Naive thymus-derived CD4-positive, alpha-beta T cell (primary cell): Measurements from ENCODE around the gene STX4. TPM values are rescaled to one million over a fixed set of nuclear protein-coding genes. Genes with fewer than 3 reads are reported as not detected.

Experiments
- ATAC-seq: fragments of 150-1000 bp; cut with Tn5 transposase; 2 replicates; pipeline ENCODE4 v1.10.0; 2021; ENCODE audit warnings: mild to moderate bottlenecking, moderate library complexity
- CTCF ChIA-PET: fragments of 350-600 bp; sonication (Branson Sonifier 250); formaldehyde crosslinking; loops from one replicate; lab custom pipeline; 2021; ENCODE audit warnings: antibody characterized with exemption; lab: Charles Lee
- POLR2A ChIA-PET: fragments of 350-600 bp; sonication (Branson Sonifier 250); formaldehyde crosslinking; loops from one replicate; lab custom pipeline; 2021; ENCODE audit warnings: antibody characterized with exemption, inconsistent platforms; lab: Charles Lee
- DNase-seq, 9 donors: peaks; one replicate each; pipeline versions ENCODE4 v3.0.0 to v3.0.0-alpha.2; 2020 to 2022; ENCODE audit warnings: mixed read lengths in 1 of 9
- H3K27ac ChIP-seq: one replicate; pipeline ENCODE4 v1.7.0; 2013; ENCODE audit warnings: mild to moderate bottlenecking, low read depth, low read length, moderate library complexity
- H3K27me3 ChIP-seq, 2 donors: one replicate each; pipeline ENCODE4 v1.7.0; 2013; ENCODE audit warnings: low read length in 2 of 2, mild to moderate bottlenecking in 2 of 2, moderate library complexity in 2 of 2; ENCODE audit not compliant: control insufficient read depth in 2 of 2, insufficient read depth in 2 of 2
- H3K36me3 ChIP-seq, 3 experiments: 1 replicate in 2 of 3; 2 replicates in 1 of 3; pipeline ENCODE4 v1.7.0; 2013; ENCODE audit warnings: low read length in 3 of 3, mild to moderate bottlenecking in 3 of 3, moderate library complexity in 1 of 3; ENCODE audit not compliant: insufficient read depth in 3 of 3, control insufficient read depth in 2 of 3
- H3K4me1 ChIP-seq, 2 donors: one replicate each; pipeline ENCODE4 v1.7.0; 2013; ENCODE audit warnings: low read length in 2 of 2, mild to moderate bottlenecking in 2 of 2, moderate library complexity in 1 of 2; ENCODE audit not compliant: control insufficient read depth in 2 of 2, insufficient read depth in 2 of 2
- H3K4me3 ChIP-seq: 2 replicates; pipeline ENCODE4 v1.7.0; 2013; ENCODE audit warnings: mild to moderate bottlenecking, low read length
- H3K9me3 ChIP-seq, 3 experiments: 1 replicate in 2 of 3; 2 replicates in 1 of 3; pipeline ENCODE4 v1.7.0; 2013; ENCODE audit warnings: low read length in 3 of 3; ENCODE audit not compliant: control insufficient read depth in 2 of 3
- H3K27ac Mint-ChIP-seq, 9 donors: one replicate each; pipeline ENCODE4 v1.8.0; 2020 to 2022; ENCODE audit warnings: mixed read lengths in 9 of 9, mild to moderate bottlenecking in 8 of 9, moderate library complexity in 5 of 9, inconsistent platforms in 2 of 9
- H3K27me3 Mint-ChIP-seq, 5 donors: one replicate each; pipeline ENCODE4 v1.8.0; 2021 to 2022; ENCODE audit warnings: mixed read lengths in 5 of 5, mild to moderate bottlenecking in 1 of 5
- H3K36me3 Mint-ChIP-seq, 5 donors: one replicate each; pipeline ENCODE4 v1.8.0; 2020 to 2022; ENCODE audit warnings: mixed read lengths in 5 of 5, mild to moderate bottlenecking in 3 of 5, inconsistent platforms in 1 of 5
- H3K4me1 Mint-ChIP-seq, 7 donors: one replicate each; pipeline ENCODE4 v1.8.0; 2020 to 2022; ENCODE audit warnings: mixed read lengths in 7 of 7, mild to moderate bottlenecking in 3 of 7, inconsistent platforms in 1 of 7
- H3K4me3 Mint-ChIP-seq, 10 donors: one replicate each; pipeline ENCODE4 v1.8.0; 2020 to 2022; ENCODE audit warnings: mild to moderate bottlenecking in 10 of 10, mixed read lengths in 10 of 10, moderate library complexity in 6 of 10, inconsistent platforms in 2 of 10
- H3K9me3 Mint-ChIP-seq, 11 donors: one replicate each; pipeline ENCODE4 v1.8.0; 2020 to 2022; ENCODE audit warnings: mixed read lengths in 11 of 11, mild to moderate bottlenecking in 4 of 11, inconsistent platforms in 1 of 11, moderate library complexity in 1 of 11
- intact Hi-C, 2 donors: fragments of 100-400 bp; cut with micrococcal nuclease; formaldehyde crosslinking; loops; one replicate each; pipeline ENCODE4 v1.15.1; 2023
- polyA plus RNA-seq, 2 donors: library from polyadenylated mRNA; unstranded; fragments of 300-500 nt; fragmentation: Illumina TruSeq; gene quantifications; one replicate each; pipeline ENCODE4 v1.2.3, GENCODE V29; 2021
- total RNA-seq, 6 experiments: library from RNA in 5 of 6; stranded (reverse) in 5 of 6; gene quantifications; 1 replicate in 5 of 6; 2 replicates in 1 of 6; pipeline ENCODE4 v1.2.3 and lab custom pipeline; 2021 to 2026

The STX4 gene
- total and polyA plus RNA-seq, 7 experiments from 2014 or later = 23.1 to 114 (median 84.0) TPM

DNA sequence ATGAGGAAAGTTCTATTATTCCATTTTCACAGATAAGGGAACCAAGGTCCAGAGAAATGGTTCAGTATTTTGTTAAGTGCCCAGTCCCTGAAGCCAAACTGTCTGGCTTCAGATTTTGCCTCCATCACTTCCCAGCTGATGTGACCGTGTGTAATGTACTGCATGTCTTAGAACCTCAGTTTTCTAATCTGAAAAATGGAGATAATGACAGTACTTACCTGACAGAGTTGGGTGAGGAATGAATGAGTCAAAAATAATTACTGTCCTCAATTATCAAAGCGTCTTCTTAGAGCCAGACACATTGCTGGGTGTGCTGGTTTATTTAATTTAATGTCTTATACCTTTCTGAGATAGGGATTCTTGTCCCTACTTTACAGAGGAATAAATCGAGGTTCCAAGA lies 34.0 kb downstream of the STX4 start:
- H3K36me3 ChIP-seq = no peaks in the 10 kb centered on the region
- no peak for ATAC-seq
- Mint-ChIP-seq H3K27me3 (no peaks in the 10 kb centered on the region), H3K4me3 (no peak overlapping the region), H3K9me3 (peaks cover 0 to 1% (median 0%) of the 10 kb centered on the region in 11 donors), H3K27ac (peak overlapping the region in 2 of 9 donors; percentile 31 to 73), H3K4me1 (peaks cover 38 to 63% (median 51%) of the 10 kb centered on the region in 7 donors), H3K36me3 (peaks cover 0 to 13% (median 4%) of the 10 kb centered on the region in 5 donors)
- no peak for DNase-seq
- ChIA-PET POLR2A (interaction anchor here (1.2 kb wide), 1 partner anchor 75 kb away, joined by 4 read pairs; no protein-coding TSS in a partner anchor), CTCF (no interaction called here)
- H3K9me3 ChIP-seq = no peaks in the 10 kb centered on the region
- H3K27ac ChIP-seq = no peak overlapping the region
- no peaks in the 10 kb centered on the region for H3K27me3 ChIP-seq
- no peak overlapping the region for H3K4me3 ChIP-seq
- H3K4me1 ChIP-seq = peaks cover 24 to 41% of the 10 kb centered on the region in 2 donors
- intact Hi-C loops = loop anchor here in 1 of 2 donors (2.0 kb wide), 1 partner anchor 17 kb away; no protein-coding TSS in a partner anchor

DNA sequence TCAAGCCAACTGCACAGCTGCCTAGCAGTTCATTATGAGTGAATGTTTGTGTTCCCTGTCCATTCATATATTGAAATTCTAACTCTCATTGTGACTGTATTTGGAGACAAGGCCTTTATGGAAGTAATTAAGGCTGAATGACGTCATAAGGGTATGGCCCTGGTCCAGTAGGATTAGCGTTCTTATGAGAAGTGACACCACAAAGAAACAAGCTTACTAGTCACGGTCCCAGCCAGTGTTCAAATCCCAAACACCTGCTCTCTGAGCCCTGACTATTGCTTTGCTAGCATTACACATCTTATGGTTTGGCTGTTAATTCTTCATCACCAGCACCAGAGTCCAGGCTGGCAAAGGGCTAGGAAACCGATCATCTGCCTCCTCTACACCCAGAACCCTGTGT lies 38.5 kb downstream of the STX4 start:
- ChIA-PET POLR2A (interaction anchor here (0.8 to 2.7 kb wide), 2 partner anchors 33 to 37 kb away, joined by 3 to 29 read pairs; partner anchors contain the start of gene STX4), CTCF (interaction anchor here (0.6 kb wide), 1 partner anchor 132 kb away, joined by 5 read pairs; no protein-coding TSS in a partner anchor)
- H3K27ac ChIP-seq = peak overlapping the region; percentile 91
- H3K27me3 ChIP-seq = no peaks in the 10 kb centered on the region
- peak overlapping the region; percentile 85 to 99 (median 96) for H3K4me3 Mint-ChIP-seq
- ATAC-seq = no peak
- no peak for DNase-seq
- H3K4me1 ChIP-seq = peaks cover 9 to 18% of the 10 kb centered on the region in 2 donors
- intact Hi-C loops = loop anchor here (2.0 to 5.0 kb wide), 3 partner anchors 260 to 640 kb away; partner anchors contain the start of gene PRR14 (in 1 of the 2)
- H3K27ac Mint-ChIP-seq = peak overlapping the region; percentile 75 to 98 (median 90)
- H3K36me3 Mint-ChIP-seq = peaks cover 0 to 8% (median 0%) of the 10 kb centered on the region in 5 donors
- no peaks in the 10 kb centered on the region for H3K27me3 Mint-ChIP-seq
- H3K4me1 Mint-ChIP-seq = peaks cover 31 to 53% (median 35%) of the 10 kb centered on the region in 7 donors
- H3K9me3 ChIP-seq = no peaks in the 10 kb centered on the region
- H3K4me3 ChIP-seq = peak overlapping the region; percentile 89
- H3K9me3 Mint-ChIP-seq = peaks cover 0 to 1% (median 0%) of the 10 kb centered on the region in 11 donors
- peaks cover 0 to 15% (median 0%) of the 10 kb centered on the region in 3 experiments for H3K36me3 ChIP-seq

DNA sequence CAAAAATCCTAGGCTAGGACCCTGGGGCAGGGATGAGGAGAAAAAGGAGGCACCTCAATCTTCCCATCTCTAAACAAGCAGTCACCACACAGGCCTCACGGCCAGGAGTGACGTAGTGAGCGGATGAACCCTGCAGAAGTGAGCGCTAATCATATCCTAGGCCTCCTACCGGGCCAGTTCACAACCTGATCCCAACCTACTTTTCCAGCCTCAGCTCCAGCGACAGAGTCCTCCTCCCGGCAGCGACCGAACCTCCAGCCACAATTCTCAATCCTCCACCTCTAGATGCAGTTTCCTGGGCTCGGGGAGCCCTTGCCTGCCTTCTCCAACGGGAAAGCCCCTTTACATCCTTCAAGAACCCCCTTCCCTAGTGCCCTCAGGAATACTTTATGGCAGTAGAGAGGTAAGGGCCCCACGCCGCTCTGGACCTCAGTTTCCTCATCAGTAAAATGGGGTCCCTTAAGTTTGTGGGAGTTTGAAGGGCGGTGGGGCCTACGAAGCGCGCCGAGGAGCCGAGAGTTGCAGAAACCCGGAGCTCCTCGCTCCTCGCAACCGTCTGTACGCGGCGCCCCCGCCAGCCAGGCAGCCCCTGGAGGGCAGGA lies 39.3 kb downstream of the STX4 start:
- Mint-ChIP-seq H3K4me1 (peaks cover 30 to 49% (median 34%) of the 10 kb centered on the region in 7 donors), H3K36me3 (peaks cover 0 to 12% (median 3%) of the 10 kb centered on the region in 5 donors), H3K27me3 (no peaks in the 10 kb centered on the region), H3K27ac (peak overlapping the region; percentile 75 to 98 (median 90)), H3K4me3 (peak overlapping the region; percentile 85 to 99 (median 96)), H3K9me3 (peaks cover 0 to 1% (median 0%) of the 10 kb centered on the region in 11 donors)
- Histone ChIP-seq H3K27me3 (no peaks in the 10 kb centered on the region), H3K4me3 (peak overlapping the region; percentile 89), H3K27ac (peak overlapping the region; percentile 91), H3K36me3 (peaks cover 0 to 23% (median 4%) of the 10 kb centered on the region in 3 experiments), H3K9me3 (no peaks in the 10 kb centered on the region), H3K4me1 (peaks cover 9 to 18% of the 10 kb centered on the region in 2 donors)
- ATAC-seq (no peak), DNase-seq (peak in 5 of 9 donors; percentile 11 to 37 (median 18))
- ChIA-PET POLR2A (interaction anchor here (0.9 to 3.9 kb wide), 9 partner anchors 13 to 170 kb away, joined by 3 to 49 read pairs (median 23); partner anchors contain the start of genes FUS, KAT8, SETD1A and STX4), CTCF (interaction anchor here (0.6 to 1.9 kb wide), 2 partner anchors 47 to 70 kb away, joined by 3 to 10 read pairs; no protein-coding TSS in a partner anchor)
- intact Hi-C loops = loop anchor here (2.0 to 5.0 kb wide), 3 partner anchors 260 to 640 kb away; partner anchors contain the start of gene PRR14 (in 1 of the 2)

DNA sequence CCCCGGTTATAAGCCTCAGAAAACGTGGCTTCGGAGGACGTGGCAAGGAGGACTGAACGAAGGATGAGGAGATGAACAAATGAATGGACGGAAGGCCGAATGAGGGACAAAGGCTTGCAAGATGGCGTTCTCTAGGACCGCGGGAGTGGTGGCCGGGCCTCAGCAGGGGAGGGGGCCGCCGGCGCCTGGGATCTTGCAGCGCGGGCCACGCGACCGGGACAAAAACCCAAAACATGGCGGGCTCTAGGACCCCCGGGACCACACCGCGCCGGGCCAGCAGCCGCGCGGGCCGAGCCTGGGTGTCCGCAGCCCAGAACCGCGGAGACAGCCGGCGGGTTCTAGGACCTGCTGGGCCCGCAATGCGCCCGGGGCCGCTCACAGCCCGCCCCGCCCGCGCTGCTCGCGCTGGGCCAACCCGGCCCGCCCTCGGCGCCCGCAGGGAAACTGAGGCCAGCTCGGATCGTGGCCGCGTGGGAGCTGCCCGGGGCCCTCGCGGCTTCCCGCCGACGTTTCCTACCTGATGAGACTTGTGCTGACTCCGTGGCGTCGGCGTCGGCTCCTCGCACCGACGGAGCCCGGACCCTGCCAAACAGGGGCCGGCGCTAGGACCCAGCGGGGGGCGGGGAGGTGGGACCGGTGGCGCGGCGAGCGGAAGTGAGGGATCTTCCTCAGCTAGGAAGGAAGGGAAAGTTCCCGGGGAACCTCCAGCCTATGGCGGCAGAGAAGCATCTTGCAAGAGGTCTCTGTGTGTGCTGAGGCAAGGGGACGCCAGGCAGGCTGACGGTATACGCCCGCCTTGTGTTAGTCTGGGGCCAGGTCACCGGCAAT lies 40.0 kb downstream of the STX4 start:
- H3K36me3 Mint-ChIP-seq = peaks cover 0 to 20% (median 7%) of the 10 kb centered on the region in 5 donors
- peaks cover 28 to 53% (median 40%) of the 10 kb centered on the region in 7 donors for H3K4me1 Mint-ChIP-seq
- H3K9me3 ChIP-seq = no peaks in the 10 kb centered on the region
- H3K27me3 Mint-ChIP-seq = no peaks in the 10 kb centered on the region
- peaks cover 0 to 1% (median 0%) of the 10 kb centered on the region in 11 donors for H3K9me3 Mint-ChIP-seq
- H3K4me1 ChIP-seq = peaks cover 9 to 18% of the 10 kb centered on the region in 2 donors
- peak overlapping the region; percentile 92 to 98 (median 97) for H3K27ac Mint-ChIP-seq
- CTCF ChIA-PET = interaction anchor here (0.6 to 1.9 kb wide), 5 partner anchors 44 to 785 kb away, joined by 3 to 10 read pairs (median 3); partner anchors contain the start of gene KAT8
- intact Hi-C loops = loop anchor here (2.0 to 5.0 kb wide), 3 partner anchors 261 to 639 kb away; partner anchors contain the start of gene PRR14 (in 1 of the 2)
- H3K36me3 ChIP-seq = peaks cover 0 to 30% (median 11%) of the 10 kb centered on the region in 3 experiments
- ATAC-seq (peak; percentile 71), DNase-seq (peak; percentile 75 to 92 (median 84))
- peak overlapping the region; percentile 91 for H3K27ac ChIP-seq
- peak overlapping the region; percentile 85 to 99 (median 96) for H3K4me3 Mint-ChIP-seq
- POLR2A ChIA-PET = interaction anchor here (0.6 to 3.9 kb wide), 32 partner anchors 9 to 799 kb away, joined by 3 to 49 read pairs (median 5); partner anchors contain the start of genes ARMC5, FUS, KAT8 and PYCARD
- H3K27me3 ChIP-seq = no peaks in the 10 kb centered on the region
- H3K4me3 ChIP-seq = peak overlapping the region; percentile 89

DNA sequence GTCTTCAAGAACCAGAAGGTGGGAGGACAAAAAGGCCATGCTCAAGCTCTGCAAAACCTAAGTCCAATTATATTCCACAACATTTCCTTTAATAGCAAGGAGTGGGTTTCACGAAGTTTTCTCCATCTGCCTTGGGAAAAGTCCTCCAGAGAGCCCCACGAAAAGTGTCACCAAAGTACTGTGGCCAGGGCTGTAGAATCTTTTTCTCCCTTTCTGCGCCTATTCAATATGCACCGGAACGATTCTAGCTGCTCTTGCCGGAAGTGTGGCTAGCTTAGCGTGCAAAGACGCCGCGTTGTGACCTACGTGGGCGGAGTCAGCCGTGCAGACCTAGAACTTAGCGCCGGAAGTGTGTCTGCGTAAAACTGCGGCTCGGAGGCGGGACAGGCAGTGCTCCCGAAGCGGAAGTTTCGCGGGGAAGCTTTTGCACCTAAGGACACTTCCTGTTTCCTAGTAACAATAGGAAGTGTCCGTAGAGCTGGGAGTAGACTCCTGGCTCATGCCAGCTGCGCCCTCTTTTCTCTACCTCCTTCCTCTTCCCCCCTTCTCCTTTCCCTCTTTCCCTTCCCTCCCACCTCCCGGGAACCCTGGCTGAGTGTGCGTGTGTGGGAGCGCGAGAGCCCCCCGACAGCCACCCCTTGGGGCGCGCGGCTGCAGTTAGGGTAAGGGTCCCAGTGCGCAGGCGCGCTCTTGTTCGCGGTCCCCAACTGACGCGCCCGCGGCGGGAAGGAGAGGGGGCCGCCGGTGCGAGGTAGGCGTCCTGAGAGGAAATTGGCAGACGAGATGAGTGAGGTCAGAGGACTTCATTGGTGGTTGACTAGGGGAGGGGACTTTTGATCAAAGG lies 40.8 kb downstream of the STX4 start, which contains the start of the genes ZNF646 and ZNF668:
Gene ZNF646 (plus strand): TSS at position 453 of the 844 bp plus-strand sequence. CDS start 1,903 bp downstream, outside the sequence.
Gene ZNF668 (minus strand): TSS at position 271 of the 844 bp plus-strand sequence. CDS start 9,781 bp downstream, outside the sequence.
- Histone ChIP-seq H3K27me3 (no peaks in the 10 kb centered on the region), H3K9me3 (no peaks in the 10 kb centered on the region), H3K4me3 (peak within 1 kb of the TSS; percentile 89), H3K36me3 (peaks cover 0 to 39% (median 17%) of the 10 kb centered on the region in 3 experiments), H3K4me1 (peaks cover 9 to 18% of the 10 kb centered on the region in 2 donors), H3K27ac (peak within 1 kb of the TSS; percentile 91)
- ChIA-PET CTCF (interaction anchor here (0.6 to 1.9 kb wide), 5 partner anchors 43 to 795 kb away, joined by 3 to 10 read pairs (median 3); partner anchors contain the start of gene KAT8), POLR2A (interaction anchor here (0.6 to 3.9 kb wide), 33 partner anchors 9 to 798 kb away, joined by 3 to 49 read pairs (median 5); partner anchors contain the start of genes ARMC5, FBRS, FUS and KAT8)
- H3K4me1 Mint-ChIP-seq = peaks cover 32 to 48% (median 36%) of the 10 kb centered on the region in 7 donors
- peaks cover 0 to 1% (median 0%) of the 10 kb centered on the region in 11 donors for H3K9me3 Mint-ChIP-seq
- no peaks in the 10 kb centered on the region for H3K27me3 Mint-ChIP-seq
- DNase-seq (peak; percentile 84 to 99 (median 96)), ATAC-seq (peak; percentile 90)
- peaks cover 0 to 24% (median 7%) of the 10 kb centered on the region in 5 donors for H3K36me3 Mint-ChIP-seq
- H3K27ac Mint-ChIP-seq = peak within 1 kb of the TSS; percentile 92 to 98 (median 97)
- intact Hi-C loops = loop anchor here (1.0 to 5.0 kb wide), 23 partner anchors 20 to 799 kb away; partner anchors contain the start of genes ARMC5 (in 2 of the 2), BCKDK (in 2 of the 2), FUS (in 2 of the 2) and KAT8 (in 2 of the 2)
- peak within 1 kb of the TSS; percentile 85 to 99 (median 96) for H3K4me3 Mint-ChIP-seq
